Esophagus mucosa (tissue), 1 donor: ENCODE measurements around the gene PMFBP1. TPM values are rescaled to one million over a fixed set of nuclear protein-coding genes. Genes with fewer than 3 reads are reported as not detected.

Experiments used
- ATAC-seq: fragments of 200-7000 bp; cut with Tn5 transposase; one replicate; pipeline ENCODE4 v1.9.1; 2020
- total RNA-seq: library from RNA; stranded (reverse); gene quantifications from one replicate; pipeline ENCODE4 v1.2.4, GENCODE V29; 2023
- donor health status: DM: yes; HTN: yes; CAD: no.

PMFBP1 gene
- total RNA-seq, 1 donor from 2014 or later, result 2.0 TPM

DNA sequence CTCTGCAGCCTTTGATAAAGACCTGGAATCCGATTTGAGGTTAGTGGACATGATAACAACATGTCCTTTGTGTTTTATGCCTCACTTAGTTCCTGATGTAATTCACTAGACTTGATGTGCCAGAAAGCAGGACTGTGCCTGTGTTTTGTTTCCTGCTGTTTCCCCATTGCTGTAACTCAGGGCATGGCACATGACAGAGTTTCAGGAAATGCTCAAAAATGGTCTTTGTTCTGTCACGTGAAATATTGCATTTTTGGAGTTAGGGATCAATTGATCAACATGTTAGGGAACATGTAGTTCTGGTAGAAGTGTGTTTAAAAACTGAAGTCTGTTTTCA lies 45.6 kb downstream of the PMFBP1 start:
- no peak for ATAC-seq

DNA sequence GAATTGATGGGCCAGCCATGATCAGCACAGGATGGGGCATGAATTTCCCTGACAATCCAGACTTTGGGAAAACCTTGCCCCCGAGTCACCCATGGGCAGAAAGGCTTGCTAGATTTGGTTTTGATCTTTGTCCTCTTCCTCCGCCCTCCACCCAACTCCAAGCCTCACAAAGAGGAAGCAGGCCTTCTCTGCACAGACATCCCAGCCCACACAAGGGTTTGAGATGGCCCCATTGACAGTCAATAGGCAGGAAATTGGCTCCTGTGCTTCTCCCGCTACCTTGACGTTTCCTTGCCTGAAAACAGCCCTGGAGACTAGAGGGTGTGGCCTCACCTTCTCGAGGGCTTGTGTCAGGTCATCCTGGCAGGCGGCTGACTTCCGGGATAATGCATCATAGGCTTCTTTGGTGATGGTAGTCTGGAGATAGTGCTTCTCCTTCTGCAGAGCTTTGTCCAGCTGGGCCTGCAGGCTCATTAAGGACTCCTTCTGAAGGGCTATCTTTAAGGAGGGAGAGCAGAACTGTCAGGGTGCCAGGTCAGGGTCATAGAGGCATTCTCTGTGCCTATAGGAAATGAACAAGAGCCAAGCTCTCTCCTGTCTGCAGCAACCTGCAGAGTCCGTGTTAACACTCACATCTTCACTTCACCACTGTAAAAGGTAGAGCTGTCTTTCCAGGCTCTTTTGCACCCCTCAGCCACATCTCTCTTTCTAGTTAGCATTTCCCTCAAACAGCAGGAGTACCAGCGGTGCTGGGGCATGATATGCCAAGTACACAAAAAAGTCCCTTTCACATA lies 46.1 kb downstream of the PMFBP1 start:
- no peak for ATAC-seq

DNA sequence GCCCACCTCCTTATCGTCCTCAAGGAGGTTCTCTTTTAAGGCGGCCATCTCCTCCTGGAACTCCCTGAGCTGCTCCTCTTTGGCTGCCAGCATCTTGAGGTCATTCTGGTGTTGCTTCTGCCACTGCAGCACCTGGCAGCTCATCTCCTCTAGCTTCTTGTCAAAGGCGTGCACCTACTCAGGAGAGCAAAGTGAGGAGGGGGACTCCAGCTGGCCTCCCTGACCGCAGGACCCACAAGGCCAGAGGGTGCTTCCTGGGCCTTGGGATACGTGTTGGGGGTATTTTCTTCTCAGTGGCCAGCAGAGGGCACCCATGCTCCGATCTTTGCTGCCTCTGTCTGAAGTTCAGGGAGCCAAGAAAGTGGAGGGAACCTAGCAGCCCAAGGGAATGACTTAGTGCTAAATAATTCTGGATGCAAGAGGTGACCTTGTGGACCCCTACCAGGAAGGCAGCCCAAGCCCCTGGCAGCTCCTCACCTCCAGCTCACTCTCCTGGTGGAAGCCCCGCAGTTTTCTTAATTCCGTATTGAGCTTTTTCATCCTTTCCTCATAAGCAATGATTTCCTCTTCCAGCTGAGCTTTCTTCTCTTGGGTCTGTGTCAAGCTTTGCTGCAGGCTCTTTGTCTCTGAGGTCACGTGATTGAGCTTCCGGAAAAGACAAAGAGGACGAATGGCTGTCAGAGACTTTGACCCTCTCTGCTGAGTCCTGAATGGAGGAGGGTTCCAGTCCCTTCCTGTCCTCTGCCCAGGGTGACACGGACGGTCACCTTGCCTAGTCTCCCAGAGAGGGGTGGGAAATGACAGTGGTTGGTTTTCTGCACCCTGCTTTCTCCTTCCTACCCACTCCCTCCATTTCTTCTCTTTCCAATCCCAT lies 47.0 kb downstream of the PMFBP1 start:
- ATAC-seq, result peak; percentile 83

DNA sequence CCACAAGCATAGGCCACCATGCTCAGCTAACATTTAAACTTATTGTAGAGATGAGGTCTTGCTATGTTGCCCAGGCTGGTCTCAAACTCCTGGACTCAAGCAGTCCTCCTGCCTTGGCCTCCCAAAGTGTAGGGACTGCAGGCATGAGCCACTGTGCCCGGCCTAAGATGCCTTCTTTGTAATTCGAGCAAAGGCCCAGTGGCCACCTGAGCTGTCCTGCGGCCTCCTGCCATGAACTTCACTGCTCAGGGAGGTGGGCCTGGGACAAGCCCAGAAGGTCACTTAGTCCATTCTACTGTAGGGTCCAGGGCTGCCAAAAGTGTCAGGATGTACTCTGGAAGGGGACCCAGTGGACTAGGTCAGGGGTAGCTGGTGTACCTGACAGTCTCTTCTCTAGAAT lies 47.8 kb downstream of the PMFBP1 start:
- no peak for ATAC-seq

DNA sequence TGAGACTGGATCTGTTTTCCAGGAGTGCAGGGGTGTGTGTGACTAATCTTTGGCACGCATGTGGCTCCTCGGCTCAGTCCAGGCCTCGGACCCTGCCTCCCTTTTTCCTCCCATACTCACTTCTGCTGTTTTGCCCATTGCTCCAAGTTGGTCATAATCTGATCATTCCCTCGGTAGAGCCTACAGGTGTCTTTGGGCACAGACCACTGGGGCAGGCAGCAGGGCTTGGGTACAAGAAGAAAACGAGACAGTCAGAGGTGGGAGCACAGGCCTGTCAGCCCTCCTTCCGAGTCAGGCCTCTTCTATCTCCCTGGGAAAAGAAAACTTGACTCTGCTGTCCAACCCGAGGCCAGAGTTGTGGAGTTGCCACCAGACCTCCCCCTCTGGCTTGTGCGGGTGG lies 48.5 kb downstream of the PMFBP1 start:
- no peak for ATAC-seq

DNA sequence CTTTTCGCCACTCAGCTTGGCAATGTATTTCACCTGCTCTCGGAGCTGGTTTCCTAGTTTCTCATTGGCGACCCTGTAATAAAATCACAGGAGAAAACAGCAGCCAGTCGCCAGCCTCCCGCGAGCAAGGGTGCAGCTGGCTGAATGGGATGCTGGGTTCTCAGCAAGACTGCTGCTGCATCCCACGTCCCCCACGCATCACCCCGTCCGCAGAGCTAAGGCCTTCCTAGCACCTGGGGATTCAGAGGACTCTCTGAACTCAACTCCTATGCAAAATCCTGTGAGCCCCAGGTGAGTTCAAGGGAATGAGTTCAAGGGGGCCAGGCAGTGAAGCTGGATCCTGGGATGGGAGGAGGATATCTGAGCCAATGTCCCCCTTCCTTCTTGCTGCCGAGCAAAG lies 49.0 kb downstream of the PMFBP1 start:
- ATAC-seq, result no peak

DNA sequence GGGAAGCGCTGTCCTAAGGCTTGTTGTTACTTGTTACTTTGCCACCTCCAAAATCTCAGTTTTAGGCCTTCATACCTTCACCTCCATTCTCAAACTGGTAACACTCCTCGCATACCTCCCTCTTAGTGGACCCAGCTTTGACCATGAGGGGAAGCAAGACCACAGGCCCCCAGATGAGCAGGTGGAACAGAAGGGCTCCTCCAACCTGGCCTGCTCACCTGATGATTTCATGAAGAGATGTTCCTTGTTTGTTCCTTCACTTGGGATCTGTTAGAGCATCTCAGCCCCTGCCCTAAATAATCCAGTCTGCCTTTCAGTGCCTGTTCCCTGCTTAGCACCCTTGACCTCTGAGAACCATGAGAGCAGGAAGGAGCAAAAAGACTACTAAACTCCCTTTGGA lies 49.6 kb downstream of the PMFBP1 start:
- ATAC-seq, result no peak

DNA sequence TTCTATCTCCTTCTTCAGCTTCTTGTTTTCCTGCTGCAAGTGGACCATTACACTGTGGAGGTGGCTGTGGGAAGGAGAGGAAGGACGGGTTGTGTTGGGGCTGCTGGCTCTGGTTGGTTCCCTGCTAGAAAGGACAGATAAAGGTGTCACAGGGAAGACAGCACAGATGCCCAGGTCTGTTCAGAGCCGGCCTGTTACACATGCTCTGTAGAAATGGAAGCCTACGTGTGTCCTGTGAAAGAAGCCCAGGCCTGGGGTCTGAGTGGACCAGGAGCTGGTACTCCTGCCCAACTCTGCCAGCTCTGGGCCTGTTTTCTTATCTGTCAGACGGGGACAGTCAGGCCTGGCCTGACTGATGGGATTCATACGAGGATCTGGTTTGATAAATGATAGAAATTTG lies 51.9 kb downstream of the PMFBP1 start:
- no peak for ATAC-seq

DNA sequence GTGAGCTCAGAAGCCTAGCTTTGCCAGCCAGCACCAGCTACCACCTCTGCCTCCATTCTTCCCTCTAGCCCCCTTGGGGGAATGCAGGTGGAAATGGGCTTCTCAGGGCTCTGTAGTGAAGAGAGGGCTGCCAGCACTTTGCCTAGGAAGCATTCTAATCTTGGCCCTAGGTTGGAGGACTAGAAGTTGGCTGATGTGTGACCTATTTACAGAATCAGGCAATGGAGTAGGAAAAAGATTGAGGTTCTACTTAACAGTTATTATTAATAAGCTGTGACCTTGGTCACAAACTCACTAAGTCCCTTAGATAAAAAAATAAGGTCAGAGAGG lies 58.4 kb downstream of the PMFBP1 start:
- ATAC-seq, result peak; percentile 5

DNA sequence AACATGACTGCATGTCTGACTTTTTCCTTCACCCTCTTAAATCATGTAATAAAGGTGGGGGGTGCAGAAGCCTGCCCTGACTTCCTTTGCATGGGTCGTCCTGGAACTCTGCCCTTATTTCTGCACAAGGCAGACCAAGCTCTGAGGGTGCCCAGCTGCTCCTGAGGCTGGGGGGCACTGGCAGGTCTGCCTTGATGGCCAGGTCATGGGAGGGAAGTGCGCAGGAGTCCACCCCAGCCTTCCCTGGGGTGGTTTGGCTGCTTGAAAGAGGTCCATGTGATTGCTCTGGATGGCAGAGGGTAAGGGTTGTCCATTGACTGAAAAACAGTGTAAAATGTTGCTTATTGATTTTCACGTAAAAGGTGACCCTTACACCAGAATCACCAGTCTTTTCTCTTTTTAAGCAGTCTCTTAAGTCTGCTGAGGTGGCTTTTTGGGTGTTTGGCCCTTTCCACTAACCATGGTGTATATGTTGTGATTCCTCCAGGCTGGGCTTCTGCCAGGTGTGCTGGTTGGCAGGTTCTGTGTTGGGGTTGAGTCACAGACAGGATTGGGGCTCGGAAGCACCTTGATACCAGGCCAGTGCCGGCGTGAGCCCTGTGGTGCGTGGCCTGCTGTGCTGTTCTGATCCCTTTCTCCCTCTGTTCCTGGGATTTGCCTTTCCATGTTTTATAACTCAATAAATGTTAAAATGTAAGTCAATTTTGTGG lies 58.9 kb downstream of the PMFBP1 start:
- peak; percentile 83 for ATAC-seq

DNA sequence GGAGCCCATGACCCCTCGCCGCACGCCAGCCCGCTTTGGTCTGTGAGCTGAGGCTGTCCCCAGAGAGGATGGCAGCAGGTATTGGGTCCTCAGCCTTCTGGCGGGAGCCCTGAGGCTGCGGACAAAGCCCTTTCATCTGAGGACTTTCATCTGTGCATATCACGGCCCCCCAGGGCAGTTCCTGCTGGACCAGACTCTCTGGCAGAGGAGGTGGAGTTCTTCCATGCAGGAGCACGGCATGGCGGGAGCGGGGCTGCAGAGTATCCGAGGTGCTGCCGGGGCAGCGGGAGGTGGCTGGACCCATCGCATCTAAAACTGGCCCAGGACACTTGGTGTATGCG lies 59.5 kb downstream of the PMFBP1 start:
- no peak for ATAC-seq

DNA sequence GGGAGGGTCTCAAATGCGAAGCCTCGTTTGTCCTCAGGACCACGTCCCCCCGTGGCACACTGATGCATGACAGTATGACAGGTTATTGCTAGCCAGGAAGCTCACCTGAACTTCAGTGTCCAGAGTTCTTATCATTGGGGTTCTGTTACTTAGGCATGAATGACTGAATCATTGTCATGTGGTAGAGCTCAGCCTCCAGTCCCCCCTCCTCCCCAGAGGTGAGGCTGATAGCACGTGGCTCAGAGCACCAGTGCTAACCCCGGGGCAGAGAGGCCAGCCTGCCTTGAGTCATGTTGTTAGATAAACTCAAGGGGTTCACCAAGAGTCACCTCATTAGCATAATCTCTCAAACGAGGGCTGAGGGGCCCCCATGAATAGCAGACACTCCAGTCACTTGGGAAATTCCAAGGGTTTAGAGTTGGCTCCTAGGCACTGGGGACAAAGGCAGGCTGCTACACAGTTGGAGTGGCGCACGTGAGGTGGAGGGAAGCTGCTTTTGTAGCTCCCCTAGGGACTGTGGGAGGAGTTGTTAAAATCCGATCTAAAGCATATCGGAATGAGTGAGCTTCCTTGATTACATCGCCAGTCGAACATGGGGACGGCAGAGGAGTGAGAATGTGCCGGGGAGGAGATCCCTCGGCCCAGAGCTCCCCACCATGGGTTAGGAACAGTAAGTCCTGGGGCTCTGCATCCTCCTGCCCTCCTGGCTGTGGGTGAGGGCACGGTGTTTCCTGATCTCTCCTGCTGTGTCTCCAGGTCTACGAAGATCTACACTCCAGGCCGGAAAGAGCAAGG lies 60.1 kb downstream of the PMFBP1 start:
- ATAC-seq, result no peak

DNA sequence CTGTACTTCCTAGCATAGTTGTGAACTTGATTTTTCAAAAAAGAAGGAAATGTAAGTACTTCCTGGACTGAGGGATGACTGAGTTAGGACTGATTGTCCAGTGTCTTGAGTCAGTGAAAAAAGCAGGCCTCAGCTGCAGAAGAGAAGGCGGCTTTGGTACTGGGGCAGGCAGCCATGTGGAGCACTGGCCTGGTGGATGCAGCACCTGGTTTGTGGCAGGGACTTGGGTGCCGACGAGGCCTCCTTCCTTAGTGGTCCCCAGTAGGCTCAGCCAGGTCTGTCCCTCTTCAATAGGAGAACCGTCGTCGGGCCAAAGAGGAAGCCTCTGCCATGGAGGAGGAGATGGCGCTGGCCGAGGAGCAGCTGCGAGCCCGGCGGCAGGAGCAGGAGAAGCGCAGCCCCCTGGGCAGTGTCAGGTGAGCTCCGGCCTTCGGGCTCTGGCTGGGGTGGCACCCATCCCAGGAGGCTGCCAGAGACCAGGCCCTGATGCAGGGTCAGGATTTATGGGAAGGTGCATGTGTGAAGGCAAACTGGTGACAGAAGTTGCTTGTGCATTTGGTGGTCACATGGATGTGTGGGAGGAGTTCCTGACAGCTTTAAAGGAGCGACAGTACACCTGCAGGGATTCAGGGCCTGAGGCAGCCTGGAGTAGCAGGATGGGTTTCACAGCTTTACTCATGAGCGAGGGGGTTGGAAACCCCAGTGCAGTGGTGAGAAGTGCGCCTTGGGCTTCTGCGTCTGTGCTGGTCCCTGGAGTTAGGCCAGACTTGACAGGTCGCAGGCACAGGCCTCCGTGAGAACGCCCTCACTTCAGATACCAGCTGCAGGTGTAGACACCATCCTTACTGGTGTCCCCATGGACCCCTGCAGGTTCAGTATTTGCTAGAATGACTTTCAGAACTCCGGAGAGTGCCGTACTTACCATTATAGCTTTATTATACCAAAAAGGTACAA lies 61.0 kb downstream of the PMFBP1 start:
- ATAC-seq, result peak; percentile 7

DNA sequence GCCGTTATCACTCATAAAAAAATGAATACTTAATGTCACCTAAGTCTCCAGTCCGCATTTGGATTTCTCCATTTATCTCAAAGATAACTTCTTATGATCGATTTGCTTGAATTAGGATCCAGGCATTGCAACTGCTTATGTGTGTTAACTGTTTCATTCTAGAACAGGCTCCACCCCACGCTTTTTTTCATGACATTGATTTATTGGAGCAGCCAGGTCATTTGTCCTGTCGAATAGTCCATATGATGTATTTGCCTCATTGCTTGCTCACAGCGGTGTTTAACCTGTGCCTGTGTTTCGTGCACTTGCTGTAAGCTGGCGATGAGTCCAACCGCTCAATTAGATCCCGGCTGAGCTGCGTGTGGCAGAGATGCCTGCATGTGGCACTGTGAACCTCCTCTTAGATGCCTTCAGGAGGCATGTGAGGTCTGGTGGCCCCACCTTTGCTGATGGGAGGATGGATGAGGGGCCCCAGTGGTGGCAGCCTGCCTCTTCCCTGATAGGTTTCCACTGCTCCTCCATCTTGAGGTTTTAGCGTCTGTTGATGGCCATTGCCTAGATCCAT lies 61.9 kb downstream of the PMFBP1 start:
- ATAC-seq, result no peak

DNA sequence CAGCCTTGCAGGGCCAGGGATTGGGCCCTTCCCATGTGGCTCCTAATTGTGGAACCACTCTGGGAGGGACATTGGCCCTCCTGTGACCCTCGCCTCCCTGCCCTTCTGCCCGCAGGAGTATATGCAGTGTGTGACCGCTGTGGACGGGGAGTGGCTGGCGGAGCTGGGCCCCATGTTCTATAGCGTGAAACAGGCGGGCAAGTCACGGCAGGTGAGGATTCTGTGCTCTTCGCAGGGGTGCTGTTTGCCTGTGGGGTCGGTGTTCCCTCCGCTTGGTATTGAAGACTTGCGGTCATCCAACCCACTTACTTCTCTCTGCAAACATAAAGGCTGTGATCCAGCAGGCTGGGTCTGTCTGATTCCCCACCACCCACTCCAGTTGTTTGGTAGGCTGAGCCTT lies 62.7 kb downstream of the PMFBP1 start:
- ATAC-seq, result no peak

DNA sequence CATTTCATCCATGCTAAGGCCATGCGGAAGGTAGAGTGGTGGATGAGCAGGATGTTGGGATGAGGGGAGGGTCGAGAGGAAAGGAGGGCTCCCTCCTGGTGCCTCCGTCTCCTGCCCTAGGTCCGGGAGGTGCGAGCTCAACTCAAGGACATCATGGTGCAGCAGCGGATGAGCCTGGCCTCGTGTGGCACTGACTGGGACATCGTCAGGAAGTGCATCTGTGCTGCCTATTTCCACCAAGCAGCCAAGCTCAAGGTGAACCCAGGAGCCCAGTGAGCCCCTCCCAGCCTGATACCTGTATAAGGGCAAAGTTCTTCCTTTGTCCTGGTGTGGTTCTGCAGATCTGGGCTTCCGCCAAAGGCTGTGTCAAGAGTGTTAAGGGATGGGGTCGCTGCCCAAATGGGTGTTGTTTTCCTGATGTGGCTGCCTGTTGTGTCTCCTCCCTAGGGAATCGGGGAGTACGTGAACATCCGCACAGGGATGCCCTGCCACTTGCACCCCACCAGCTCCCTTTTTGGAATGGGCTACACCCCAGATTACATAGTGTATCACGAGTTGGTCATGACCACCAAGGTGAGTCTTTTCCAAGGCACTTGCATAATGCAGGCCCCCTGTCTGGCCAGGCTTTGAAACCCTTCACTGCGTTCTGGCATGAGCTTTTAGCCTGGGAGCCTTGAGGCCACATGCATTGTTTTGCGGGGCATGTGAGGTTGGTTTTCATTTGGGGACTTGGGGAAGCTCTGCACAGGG lies 63.4 kb downstream of the PMFBP1 start:
- ATAC-seq, result no peak

DNA sequence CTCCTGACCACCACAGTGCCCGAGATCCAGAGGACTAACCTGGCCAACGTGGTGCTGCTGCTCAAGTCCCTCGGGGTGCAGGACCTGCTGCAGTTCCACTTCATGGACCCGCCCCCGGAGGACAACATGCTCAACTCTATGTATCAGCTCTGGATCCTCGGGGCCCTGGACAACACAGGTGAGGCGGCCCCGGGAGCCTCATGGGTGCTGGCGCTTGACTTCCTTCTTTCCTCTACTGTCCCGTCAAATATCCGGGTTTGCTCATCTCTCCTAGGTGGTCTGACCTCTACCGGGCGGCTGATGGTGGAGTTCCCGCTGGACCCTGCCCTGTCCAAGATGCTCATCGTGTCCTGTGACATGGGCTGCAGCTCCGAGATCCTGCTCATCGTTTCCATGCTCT lies 64.6 kb downstream of the PMFBP1 start:
- ATAC-seq, result no peak

DNA sequence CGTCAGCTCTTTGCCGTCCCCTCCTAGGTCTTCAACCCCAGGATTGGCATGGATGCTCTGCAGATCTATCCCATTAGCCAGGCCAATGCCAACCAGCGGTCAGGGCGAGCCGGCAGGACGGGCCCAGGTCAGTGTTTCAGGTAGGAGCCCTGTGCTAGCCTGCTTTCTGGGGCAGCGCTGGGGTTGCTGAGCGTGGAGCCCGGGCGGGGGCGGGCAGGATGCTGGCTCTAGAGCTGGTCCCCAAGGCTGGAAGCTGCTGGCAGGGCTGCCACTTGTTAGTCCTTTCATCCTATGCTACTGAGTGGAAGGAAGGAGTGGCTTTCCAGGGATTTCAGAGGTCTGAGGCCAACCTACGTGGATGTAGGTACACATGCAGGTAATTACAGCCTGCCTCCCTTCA lies 66.0 kb downstream of the PMFBP1 start:
- ATAC-seq, result no peak

DNA sequence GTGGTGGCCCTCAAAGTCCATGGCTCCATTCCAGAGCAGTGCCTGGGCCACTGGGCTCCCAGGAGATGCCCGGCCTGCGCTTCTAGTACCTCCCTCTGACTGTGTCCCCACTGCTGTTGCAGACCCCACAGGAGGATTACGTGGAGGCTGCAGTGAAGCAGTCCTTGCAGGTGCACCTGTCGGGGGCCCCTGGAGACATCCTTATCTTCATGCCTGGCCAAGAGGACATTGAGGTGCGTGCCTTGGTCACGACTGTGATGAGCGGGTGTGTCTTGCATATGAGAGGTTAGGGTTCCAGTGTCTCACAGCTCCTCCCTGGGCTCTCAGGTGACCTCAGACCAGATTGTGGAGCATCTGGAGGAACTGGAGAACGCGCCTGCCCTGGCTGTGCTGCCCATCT lies 67.0 kb downstream of the PMFBP1 start:
- no peak for ATAC-seq

DNA sequence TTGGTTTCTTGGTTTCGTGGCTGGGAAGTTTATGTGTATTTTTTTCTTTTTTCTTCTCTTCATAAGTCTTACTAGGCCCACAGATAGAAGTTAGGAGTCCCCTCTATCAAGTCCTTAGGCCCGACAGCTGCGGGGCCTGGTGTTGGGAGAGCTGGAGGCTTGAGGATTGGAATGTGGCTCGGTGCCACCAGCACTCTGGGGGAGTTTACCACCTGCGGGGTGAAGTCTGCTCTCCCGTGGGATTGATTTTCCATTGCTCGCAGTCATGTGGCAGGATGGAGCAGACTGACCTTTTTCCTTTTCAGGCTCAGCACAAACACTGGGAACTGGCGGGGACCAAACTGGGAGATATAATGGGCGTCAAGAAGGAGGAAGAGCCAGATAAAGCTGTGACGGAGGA lies 70.8 kb downstream of the PMFBP1 start:
- no peak for ATAC-seq

DNA sequence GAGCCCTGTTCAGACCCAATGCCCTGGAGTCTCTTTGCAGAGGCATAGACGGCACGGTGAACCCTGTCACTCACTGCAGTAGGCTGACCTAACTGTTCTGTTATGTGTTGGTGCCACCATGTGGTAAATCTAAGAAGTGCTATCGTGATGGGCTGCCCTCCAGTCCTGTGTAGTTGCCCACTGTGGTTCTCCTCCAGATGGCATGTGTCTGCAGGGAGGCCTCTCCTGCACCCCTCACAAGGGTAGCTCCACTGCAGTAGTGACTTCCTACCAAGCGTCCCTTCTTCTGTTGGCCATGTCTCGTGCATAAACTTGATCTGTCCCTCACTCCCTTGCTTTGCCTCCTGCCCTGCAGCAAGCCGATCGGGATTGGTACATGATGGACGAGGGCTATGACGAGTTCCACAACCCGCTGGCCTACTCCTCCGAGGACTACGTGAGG lies 72.6 kb downstream of the PMFBP1 start:
- peak; percentile 85 for ATAC-seq
